K562 (cell line): Measurements from ENCODE around the gene ABCA4. TPM values are rescaled to one million over a fixed set of nuclear protein-coding genes. Genes with fewer than 3 reads are reported as not detected.

ENCODE experiments used
- ATAC-seq: fragments of 200-7000 bp; cut with Tn5 transposase; 3 replicates; pipeline ENCODE4 v1.9.1; 2020; ENCODE audit warnings: moderate library complexity
- BruUV-seq: library from RNA; stranded (reverse); fragments of 400-500 nt; replicated peaks from 2 replicates; lab custom pipeline; 2021; lab: Mats Ljungman, UMichigan
- CTCF ChIA-PET: fragments of 300-600 bp; formaldehyde crosslinking; extraction: SDS; loops from one replicate; lab custom pipeline; 2021; ENCODE audit warnings: low intra/inter-chr PET ratio; lab: Yijun Ruan, JAX
- POLR2A ChIA-PET: fragments of 300-600, 350-650 bp; sonication (Branson Sonifier 250); formaldehyde crosslinking; extraction: SDS; loops from one replicate; lab custom pipeline; 2021; ENCODE audit warnings: antibody characterized with exemption, inconsistent platforms; lab: Yijun Ruan, JAX
- DNase-seq, 4 experiments: peaks; one replicate each; pipeline versions ENCODE4 v3.0.0 to v3.0.0-alpha.2; 2011 to 2018; ENCODE audit warnings: low spot score in 3 of 4, mixed read lengths in 3 of 4; ENCODE audit errors: extremely low read depth in 1 of 4
- FAIRE-seq: peaks from 2 replicates; lab custom pipeline; 2011; peaks lifted over from hg19 to GRCh38; lab: Jason Lieb, UNC
- H2AFZ ChIP-seq: 2 replicates; pipeline ENCODE4 v1.6.0; 2011; ENCODE audit warnings: low read depth, low read length, control low read depth, inconsistent platforms
- H3K27ac ChIP-seq: fragments of 200-600 bp; 3 replicates; pipeline ENCODE4 v1.8.0; 2011; ENCODE audit warnings: low read depth, mild to moderate bottlenecking, control low read depth, inconsistent platforms, low read length, moderate library complexity, mixed read lengths; ENCODE audit errors: extremely low read depth
- H3K27me3 ChIP-seq, 2 experiments: fragments of 300-600 bp in 1 of 2; 2 replicates in 1 of 2; 3 replicates in 1 of 2; pipeline versions ENCODE4 v1.6.0 to v1.8.0; 2011; ENCODE audit warnings: inconsistent platforms in 2 of 2, low read length in 2 of 2, mild to moderate bottlenecking in 1 of 2, mixed read lengths in 1 of 2, moderate library complexity in 1 of 2; ENCODE audit not compliant: control insufficient read depth in 2 of 2, insufficient read depth in 2 of 2
- H3K36me3 ChIP-seq: fragments of 300-600 bp; 3 replicates; pipeline ENCODE4 v1.8.0; 2011; ENCODE audit warnings: mild to moderate bottlenecking, low read length, inconsistent platforms; ENCODE audit not compliant: control insufficient read depth, insufficient read depth
- H3K4me1 ChIP-seq, 2 experiments: fragments of 200-600 bp in 1 of 2; replicated peaks in 1 of 2; 2 replicates in 1 of 2; 3 replicates in 1 of 2; pipeline versions ENCODE4 v1.5.1 to v1.8.0; 2011; ENCODE audit warnings: inconsistent platforms in 2 of 2, low read length in 2 of 2, mild to moderate bottlenecking in 1 of 2, mixed read lengths in 1 of 2, moderate library complexity in 1 of 2; ENCODE audit not compliant: control insufficient read depth in 2 of 2, insufficient read depth in 2 of 2
- H3K4me2 ChIP-seq: 2 replicates; pipeline ENCODE4 v1.6.1; 2011; ENCODE audit warnings: low read length, control low read depth, inconsistent platforms, mixed read lengths; ENCODE audit not compliant: insufficient read depth
- H3K4me3 ChIP-seq: fragments of 200-600 bp; sonication (generic), shearing (Covaris generic); 2 replicates; pipeline ENCODE4 v1.5.1; 2016; ENCODE audit warnings: control low read depth, inconsistent platforms
- H3K79me2 ChIP-seq: fragments of 200-600 bp; 3 replicates; pipeline ENCODE4 v1.8.0; 2011; ENCODE audit warnings: low read length, inconsistent platforms; ENCODE audit not compliant: control insufficient read depth, insufficient read depth
- H3K9ac ChIP-seq, 2 experiments: 2 replicates each; pipeline versions ENCODE4 v1.6.0 to v1.6.1; 2011; ENCODE audit warnings: low read depth in 2 of 2, low read length in 2 of 2, control low read depth in 1 of 2, inconsistent platforms in 1 of 2, mild to moderate bottlenecking in 1 of 2, mixed read lengths in 1 of 2; ENCODE audit not compliant: insufficient read depth in 1 of 2
- H3K9me1 ChIP-seq: one replicate; pipeline ENCODE4 v1.6.0; 2011; ENCODE audit warnings: inconsistent platforms, mild to moderate bottlenecking, low read length, moderate library complexity; ENCODE audit not compliant: control insufficient read depth, insufficient read depth
- H3K9me3 ChIP-seq: replicated peaks from 2 replicates; pipeline ENCODE4 v1.5.1; 2011; ENCODE audit warnings: low read depth, low read length, inconsistent platforms; ENCODE audit not compliant: control insufficient read depth, insufficient read depth
- H4K20me1 ChIP-seq: replicated peaks from 2 replicates; pipeline ENCODE4 v1.6.1; 2011; ENCODE audit warnings: low read length, inconsistent platforms, mixed read lengths; ENCODE audit not compliant: control insufficient read depth, insufficient read depth
- ATF4 ChIP-seq: fragments of 450-650 bp; formaldehyde crosslinking; IDR thresholded peaks from 2 replicates; pipeline ENCODE4 v1.4.0; 2022; ENCODE audit warnings: mild to moderate bottlenecking, moderate library complexity
- CEBPB ChIP-seq: fragments of 450-650 bp; IDR thresholded peaks from 2 replicates; pipeline ENCODE4 v1.6.1; 2016; ENCODE audit warnings: missing genetic modification characterization, missing compliant biosample characterization
- COPS2 ChIP-seq: fragments of 450-650 bp; conservative IDR thresholded peaks from 2 replicates; pipeline ENCODE4 v1.6.1; 2016; ENCODE audit warnings: mild to moderate bottlenecking, moderate library complexity
- FIP1L1 ChIP-seq: fragments of 200-400 bp; formaldehyde crosslinking; IDR thresholded peaks from 2 replicates; pipeline ENCODE4 v1.6.1; 2018; ENCODE audit warnings: mild to moderate bottlenecking, low read depth, low read length; ENCODE audit not compliant: poor library complexity, severe bottlenecking
- FOXM1 ChIP-seq, 2 experiments: fragments of 450-650 bp in 1 of 2; sonication (generic) in 1 of 2; formaldehyde crosslinking in 1 of 2; IDR thresholded peaks; 2 replicates each; pipeline versions ENCODE4 v1.6.1 to v1.9.0; 2017 to 2022; ENCODE audit warnings: low read depth in 2 of 2, mild to moderate bottlenecking in 2 of 2, missing genetic modification reagents in 1 of 2, moderate library complexity in 1 of 2
- HMGXB4 ChIP-seq: sonication (generic); formaldehyde crosslinking; IDR thresholded peaks from 2 replicates; pipeline ENCODE4 v1.8.1; 2023; ENCODE audit warnings: mild to moderate bottlenecking, missing genetic modification reagents
- KAT2B ChIP-seq: IDR thresholded peaks from one replicate; pipeline ENCODE4 v1.6.1; 2012; ENCODE audit warnings: low read depth, mild to moderate bottlenecking, control low read depth, inconsistent platforms, low read length, moderate library complexity
- NCOR1 ChIP-seq: fragments of 450-650 bp; IDR thresholded peaks from 2 replicates; pipeline ENCODE4 v1.6.1; 2016; ENCODE audit warnings: mild to moderate bottlenecking, moderate library complexity
- POLR2A ChIP-seq: fragments of 450-650 bp; conservative IDR thresholded peaks from 2 replicates; pipeline ENCODE4 v1.6.1; 2016
- POU5F1 ChIP-seq: fragments of 150-350 bp; IDR thresholded peaks from 2 replicates; pipeline ENCODE4 v1.6.1; 2014; ENCODE audit warnings: borderline replicate concordance, low read length, low read depth, mild to moderate bottlenecking; ENCODE audit not compliant: partially characterized antibody
- TARDBP ChIP-seq: fragments of 450-650 bp; IDR thresholded peaks from 2 replicates; pipeline ENCODE4 v1.6.1; 2016
- TGIF2 ChIP-seq: sonication (generic); formaldehyde crosslinking; IDR thresholded peaks from 2 replicates; pipeline ENCODE4 v1.8.1; 2022; ENCODE audit warnings: mild to moderate bottlenecking, missing genetic modification reagents, moderate library complexity
- ZBTB49 ChIP-seq: sonication (generic); formaldehyde crosslinking; IDR thresholded peaks from 2 replicates; pipeline ENCODE4 v1.8.0; 2022; ENCODE audit warnings: missing genetic modification reagents, mild to moderate bottlenecking, borderline replicate concordance
- ZNF184 ChIP-seq: sonication (generic); formaldehyde crosslinking; IDR thresholded peaks from 2 replicates; pipeline ENCODE4 v1.5.0; 2020; ENCODE audit warnings: missing genetic modification reagents
- ZNF695 ChIP-seq: fragments of 450-650 bp; formaldehyde crosslinking; IDR thresholded peaks from 2 replicates; pipeline ENCODE4 v1.4.0; 2020; ENCODE audit warnings: mild to moderate bottlenecking, moderate library complexity
- ZNF699 ChIP-seq: fragments of 250-450 bp; sonication (Bioruptor Pico); IDR thresholded peaks from 2 replicates; pipeline ENCODE4 v1.8.0; 2021; ENCODE audit warnings: mild to moderate bottlenecking, moderate library complexity; ENCODE audit not compliant: insufficient replicate concordance
- WGBS: fragments of 100-300 bp; shearing (Covaris generic); methylation state at CpG from one replicate; pipeline ENCODE4 v1.1.6; 2016; ENCODE audit warnings: low coverage, mixed read lengths; ENCODE audit not compliant: insufficient coverage; ENCODE audit errors: missing lambda C conversion rate; 5-methylcytosine and 5-hydroxymethylcytosine counted together
- in situ Hi-C: fragments of 300-500 bp; cut with MboI; formaldehyde crosslinking; loops from 4 replicates; pipeline ENCODE4 v1.15.0; 2018; ENCODE audit warnings: inconsistent platforms, mixed read lengths
- intact Hi-C: fragments of 100-400 bp; cut with micrococcal nuclease; formaldehyde crosslinking; loops from 2 replicates; pipeline ENCODE4 v1.14.2; 2022
- polyA plus RNA-seq, 8 experiments: library from polyadenylated mRNA; depleted of rRNA in 4 of 8; stranded (reverse) in 5 of 8; unstranded in 3 of 8; fragments of >200 nt; fragmentation: Nextera tagmentation in 2 of 8; fragmentation: Illumina TruSeq in 1 of 8; extraction: Ambion mirVana in 2 of 8; extraction: Trizol in 1 of 8; gene quantifications; 2 replicates each; pipeline versions ENCODE4 v1.2.1 to v1.2.3, GENCODE V29; 2011 to 2014; ENCODE audit warnings: inconsistent platforms in 1 of 8, missing spikeins in 1 of 8
- total RNA-seq, 7 experiments: library from RNA; depleted of rRNA in 6 of 7; stranded (reverse); fragments of >200 nt in 6 of 7; fragmentation: Illumina TruSeq in 2 of 7; extraction: Trizol in 2 of 7; gene quantifications; 2 replicates each; pipeline versions ENCODE4 v1.2.1 to v1.2.3, GENCODE V29; 2011 to 2021; ENCODE audit warnings: low replicate concordance in 1 of 7
- TF ChIP-seq, protein P1 (sequence below): fragments of 450-650 bp; IDR thresholded peaks from 2 replicates; pipeline ENCODE4 v1.6.1; 2016; ENCODE audit warnings: borderline replicate concordance

ABCA4 gene
- total and polyA plus RNA-seq, 9 of the 15 experiments (the other 6 are each of a cell fraction or from before 2014, with no cell fraction given) = 0.01 to 0.04 TPM; not detected in 7

DNA sequence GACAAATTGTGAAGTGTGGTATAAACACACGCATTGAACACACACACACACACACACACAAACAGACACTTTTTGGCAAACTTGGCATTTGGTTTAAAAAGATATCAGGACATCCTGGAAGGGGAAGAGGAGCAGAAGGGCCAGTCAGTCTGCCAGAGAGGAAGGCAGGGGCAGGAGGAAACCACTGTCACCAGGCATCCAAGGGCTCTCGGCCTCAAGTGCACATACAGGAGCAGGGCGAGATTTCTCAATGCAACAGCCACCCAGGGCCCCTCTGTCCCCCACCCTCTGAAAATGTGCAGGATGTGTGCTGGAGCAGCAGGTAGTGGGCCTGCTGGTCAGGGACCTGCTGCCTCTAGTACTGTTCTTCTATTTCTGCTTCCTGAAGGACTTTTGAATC is 71.2 kb downstream of the ABCA4 start:
- 0 out of 5 replicates have a peak, but pooled peaks cover 0 to 4% of the 10 kb centered on the region in 2 experiments for H3K4me1 ChIP-seq
- no TSS peak for BruUV-seq
- no peaks in the 10 kb centered on the region for H4K20me1 ChIP-seq
- CTCF ChIA-PET = no interaction called here
- H3K4me3 ChIP-seq = no peak overlapping the region
- no peaks in the 10 kb centered on the region for H3K79me2 ChIP-seq
- no peak for FAIRE-seq
- WGBS = 0% methylated on average over 3 of the region's 3 CpGs
- no peak for DNase-seq
- in situ Hi-C loops (loop anchor here (5.0 to 10.0 kb wide), 2 partner anchors 288 to 415 kb away; no protein-coding TSS in a partner anchor), intact Hi-C loops (no loop called here)
- no peak for ATAC-seq
- no peaks in the 10 kb centered on the region for H3K9me1 ChIP-seq
- no peaks in the 10 kb centered on the region for H3K36me3 ChIP-seq
- H3K9me3 ChIP-seq = no peaks in the 10 kb centered on the region
- POLR2A ChIA-PET = interaction anchor here (1.1 kb wide), 1 partner anchor 15 kb away, joined by 3 read pairs; no protein-coding TSS in a partner anchor
- H3K4me2 ChIP-seq = no peak overlapping the region
- H3K27me3 ChIP-seq = peaks cover 5 to 19% of the 10 kb centered on the region in 2 experiments; a peak in 3 of 5 replicates
- no peak overlapping the region for H2AFZ ChIP-seq
- H3K9ac ChIP-seq = no peak overlapping the region
- no peak overlapping the region for H3K27ac ChIP-seq
- no peak for TF ChIP-seq POLR2A
- no peak for TF ChIP-seq HMGXB4 (CRISPR knock-in tag)
- TF ChIP-seq ATF4 (CRISPR knock-in tag) = no peak
- no peak for TF ChIP-seq POU5F1
- no peak for TF ChIP-seq TARDBP
- no peak for TF ChIP-seq TGIF2 (CRISPR knock-in tag)
- TF ChIP-seq COPS2 = no peak
- TF ChIP-seq FIP1L1 = no peak
- no peak for TF ChIP-seq ZNF699 (CRISPR knock-in tag)
- no peak for TF ChIP-seq CEBPB
- TF ChIP-seq KAT2B = no peak
- TF ChIP-seq NCOR1 = no peak
- no peak for TF ChIP-seq ZNF695 (CRISPR knock-in tag)
- TF ChIP-seq ZBTB49 (CRISPR knock-in tag) = no peak
- TF ChIP-seq ZNF184 = no peak
- TF ChIP-seq, protein P1, sequence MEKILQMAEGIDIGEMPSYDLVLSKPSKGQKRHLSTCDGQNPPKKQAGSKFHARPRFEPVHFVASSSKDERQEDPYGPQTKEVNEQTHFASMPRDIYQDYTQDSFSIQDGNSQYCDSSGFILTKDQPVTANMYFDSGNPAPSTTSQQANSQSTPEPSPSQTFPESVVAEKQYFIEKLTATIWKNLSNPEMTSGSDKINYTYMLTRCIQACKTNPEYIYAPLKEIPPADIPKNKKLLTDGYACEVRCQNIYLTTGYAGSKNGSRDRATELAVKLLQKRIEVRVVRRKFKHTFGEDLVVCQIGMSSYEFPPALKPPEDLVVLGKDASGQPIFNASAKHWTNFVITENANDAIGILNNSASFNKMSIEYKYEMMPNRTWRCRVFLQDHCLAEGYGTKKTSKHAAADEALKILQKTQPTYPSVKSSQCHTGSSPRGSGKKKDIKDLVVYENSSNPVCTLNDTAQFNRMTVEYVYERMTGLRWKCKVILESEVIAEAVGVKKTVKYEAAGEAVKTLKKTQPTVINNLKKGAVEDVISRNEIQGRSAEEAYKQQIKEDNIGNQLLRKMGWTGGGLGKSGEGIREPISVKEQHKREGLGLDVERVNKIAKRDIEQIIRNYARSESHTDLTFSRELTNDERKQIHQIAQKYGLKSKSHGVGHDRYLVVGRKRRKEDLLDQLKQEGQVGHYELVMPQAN = no peak
- no peak for TF ChIP-seq FOXM1 (IDR thresholded peaks at IDR 0.05; ENCODE audit: low read depth)
- TF ChIP-seq FOXM1 (CRISPR knock-in tag; IDR thresholded peaks at IDR 0.05; ENCODE audit: low read depth) = no peak
